ENCODE data around the gene TECPR1.

Gene TECPR1

GRCh38 chr7:98214811-98215321, 37.2 kb downstream of the TECPR1 start:
- no peak for DNase-seq
- in situ Hi-C loops (cut with MboI; ENCODE audit: low pct_unique_long_range_greater_than_20kb, low sequenced_read_pairs): no loop called here

GRCh38 chr7:98213888-98214810, 37.9 kb downstream of the TECPR1 start:
- no peak for DNase-seq
- in situ Hi-C loops (cut with MboI; ENCODE audit: low pct_unique_long_range_greater_than_20kb, low sequenced_read_pairs): no loop called here

DNA sequence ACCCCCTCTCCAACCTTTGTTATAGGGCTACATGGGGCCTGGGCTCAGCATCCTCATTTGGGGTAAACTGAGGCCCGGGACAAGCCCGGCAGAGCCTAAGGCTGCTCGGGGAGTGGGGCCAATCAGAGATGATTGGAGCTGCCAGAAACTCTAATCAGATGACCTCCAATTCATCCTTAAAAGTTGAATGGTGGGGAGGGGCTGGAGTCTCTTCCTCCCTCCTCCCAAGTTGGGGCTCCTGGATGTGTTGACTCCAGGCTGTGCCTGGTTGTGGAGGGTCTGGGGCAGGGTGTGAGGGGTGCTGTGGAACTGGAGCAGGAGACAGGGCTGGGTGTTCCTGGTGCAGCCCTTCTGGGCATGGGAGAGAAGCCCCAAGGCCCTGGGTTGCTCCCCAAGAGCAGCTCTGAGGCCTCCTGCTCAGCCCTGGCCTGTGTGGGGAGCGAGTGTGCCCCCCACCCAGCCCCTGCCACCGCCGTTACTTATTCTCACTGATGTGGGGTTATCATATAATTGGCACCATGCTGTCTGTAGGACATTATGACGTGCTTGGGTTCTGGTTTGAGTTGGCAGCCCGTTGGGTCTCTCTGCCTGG, 38.6 kb downstream of the TECPR1 start:
- in situ Hi-C loops (cut with MboI; ENCODE audit: low pct_unique_long_range_greater_than_20kb, low sequenced_read_pairs): no loop called here

DNA sequence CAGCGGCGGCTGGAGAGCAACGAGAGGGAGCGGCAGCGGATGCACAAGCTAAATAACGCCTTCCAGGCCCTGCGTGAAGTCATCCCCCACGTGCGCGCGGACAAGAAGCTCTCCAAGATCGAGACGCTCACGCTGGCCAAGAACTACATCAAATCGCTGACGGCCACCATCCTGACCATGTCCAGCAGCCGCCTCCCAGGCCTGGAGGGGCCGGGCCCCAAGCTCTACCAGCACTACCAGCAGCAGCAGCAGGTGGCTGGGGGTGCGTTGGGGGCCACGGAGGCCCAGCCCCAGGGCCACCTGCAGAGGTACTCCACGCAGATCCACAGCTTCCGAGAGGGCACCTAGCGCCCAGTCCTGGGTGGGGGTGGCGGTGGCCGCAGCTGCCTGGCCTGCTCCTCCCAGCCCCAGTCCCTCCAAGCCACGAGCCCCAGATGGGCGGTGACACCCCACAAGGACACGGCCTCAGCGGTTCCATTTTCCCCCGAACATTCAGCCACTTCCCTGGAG, 39.4 kb downstream of the TECPR1 start:
- DNase-seq: no peak
- in situ Hi-C loops (cut with MboI; ENCODE audit: low pct_unique_long_range_greater_than_20kb, low sequenced_read_pairs): no loop called here

More for the DNA sequence above, 38.6 kb downstream of the TECPR1 start:
- DNase-seq: no peak

GRCh38 chr7:98211676-98212531, 40.1 kb downstream of the TECPR1 start:
- no peak for DNase-seq
- in situ Hi-C loops (cut with MboI; ENCODE audit: low pct_unique_long_range_greater_than_20kb, low sequenced_read_pairs): no loop called here

DNA sequence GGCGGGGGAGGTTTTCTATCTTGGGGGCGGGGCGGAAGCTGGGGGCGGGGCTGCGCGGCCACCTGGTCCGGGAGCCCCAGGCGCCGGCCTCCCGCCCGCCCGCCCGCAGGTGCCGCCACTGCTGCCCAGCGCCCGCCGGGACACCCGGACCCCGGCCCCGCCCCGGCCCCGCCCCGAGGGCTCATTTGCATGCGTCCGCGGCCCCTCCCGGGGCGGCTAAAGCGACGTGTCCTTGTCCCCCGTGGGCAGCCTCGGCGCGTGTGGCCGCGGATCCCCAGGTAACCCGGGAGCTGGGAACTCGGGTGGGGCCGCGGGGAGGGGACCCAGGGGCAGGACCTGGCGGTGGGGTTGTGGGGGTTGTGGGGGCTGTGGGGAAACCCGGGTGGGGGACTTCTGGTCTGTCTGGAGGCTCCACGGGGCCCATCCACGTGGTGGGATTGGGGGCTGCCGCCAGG, 40.8 kb downstream of the TECPR1 start, which contains the start of gene BHLHA15:
TSS of gene BHLHA15 (plus strand) at position 219 of the 455 bp plus-strand sequence. CDS start 871 bp downstream, outside the sequence.
- in situ Hi-C loops (cut with MboI; ENCODE audit: low pct_unique_long_range_greater_than_20kb, low sequenced_read_pairs): no loop called here
- DNase-seq: no peak

DNA sequence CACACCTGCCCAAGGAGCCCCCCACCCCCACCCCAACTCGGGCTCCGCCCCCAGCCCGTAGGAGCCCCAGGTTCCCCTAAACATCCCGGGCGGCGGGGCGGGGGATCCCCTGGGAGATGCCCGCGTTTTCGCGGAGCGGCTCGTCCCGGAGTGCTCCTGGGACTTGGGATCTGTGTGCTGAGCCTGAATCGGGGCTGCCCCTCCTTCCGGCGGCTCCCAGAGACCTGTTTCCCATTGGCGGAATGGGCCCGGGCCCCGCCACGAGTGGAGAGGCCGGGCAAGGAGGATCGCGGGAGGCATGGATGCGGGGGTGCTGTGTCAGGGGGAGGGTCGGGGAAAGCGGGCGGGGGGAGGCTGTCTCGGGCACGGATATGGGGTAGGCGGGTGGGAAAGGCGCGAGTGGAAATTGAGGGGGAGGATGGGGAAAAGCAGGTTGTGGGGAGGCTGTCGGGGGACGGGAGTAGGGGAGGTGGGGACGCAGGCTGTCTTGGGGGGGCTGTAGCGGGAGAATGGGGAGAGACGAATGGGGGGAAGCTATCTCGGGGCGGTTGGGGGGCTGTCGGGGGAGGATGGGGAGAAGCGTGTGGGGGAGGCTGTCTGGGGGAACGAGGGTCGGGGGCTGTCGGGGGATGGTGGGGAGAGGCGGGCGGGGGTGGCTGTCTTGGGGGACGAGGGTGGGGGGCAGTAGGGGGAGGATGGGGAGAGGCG, 41.4 kb downstream of the TECPR1 start:
- DNase-seq: no peak
- in situ Hi-C loops (cut with MboI; ENCODE audit: low pct_unique_long_range_greater_than_20kb, low sequenced_read_pairs): no loop called here

DNA sequence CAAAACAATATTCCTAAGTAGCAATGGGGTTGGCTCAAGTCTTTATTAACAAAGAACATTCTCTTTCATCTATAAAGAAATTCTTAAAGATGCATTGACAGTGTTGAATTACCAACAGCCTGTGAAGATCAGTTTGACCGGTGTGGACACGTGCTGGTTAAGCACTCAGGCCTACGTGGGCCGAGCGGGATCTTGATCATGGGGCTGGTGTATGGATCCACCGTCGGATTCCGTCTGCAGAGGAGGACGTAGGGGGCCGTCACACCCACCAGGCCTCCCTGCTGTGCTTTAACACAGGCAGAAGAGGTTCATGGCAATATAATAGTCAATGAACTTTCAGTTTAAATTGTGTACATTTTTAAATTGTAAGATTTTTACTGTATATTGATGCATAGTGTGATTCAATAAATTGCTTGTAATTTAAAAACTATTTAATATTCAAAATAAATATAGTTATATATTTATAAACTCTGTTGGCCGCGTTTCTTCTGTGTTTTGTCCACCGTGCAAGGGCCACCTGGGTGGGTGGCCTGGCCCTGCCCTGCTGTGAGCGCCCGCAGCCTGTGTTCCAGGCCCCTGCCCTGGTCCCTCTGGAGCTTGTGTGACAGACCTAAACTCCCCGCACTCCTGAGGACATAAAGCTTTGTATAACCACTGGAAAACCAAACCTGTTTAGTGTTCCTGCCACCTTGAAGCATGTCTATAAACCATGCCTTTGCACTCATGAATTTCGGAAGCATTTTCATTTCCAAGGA, 42.7 kb downstream of the TECPR1 start:
- in situ Hi-C loops (cut with MboI; ENCODE audit: low pct_unique_long_range_greater_than_20kb, low sequenced_read_pairs): no loop called here
- no peak for DNase-seq

DNA sequence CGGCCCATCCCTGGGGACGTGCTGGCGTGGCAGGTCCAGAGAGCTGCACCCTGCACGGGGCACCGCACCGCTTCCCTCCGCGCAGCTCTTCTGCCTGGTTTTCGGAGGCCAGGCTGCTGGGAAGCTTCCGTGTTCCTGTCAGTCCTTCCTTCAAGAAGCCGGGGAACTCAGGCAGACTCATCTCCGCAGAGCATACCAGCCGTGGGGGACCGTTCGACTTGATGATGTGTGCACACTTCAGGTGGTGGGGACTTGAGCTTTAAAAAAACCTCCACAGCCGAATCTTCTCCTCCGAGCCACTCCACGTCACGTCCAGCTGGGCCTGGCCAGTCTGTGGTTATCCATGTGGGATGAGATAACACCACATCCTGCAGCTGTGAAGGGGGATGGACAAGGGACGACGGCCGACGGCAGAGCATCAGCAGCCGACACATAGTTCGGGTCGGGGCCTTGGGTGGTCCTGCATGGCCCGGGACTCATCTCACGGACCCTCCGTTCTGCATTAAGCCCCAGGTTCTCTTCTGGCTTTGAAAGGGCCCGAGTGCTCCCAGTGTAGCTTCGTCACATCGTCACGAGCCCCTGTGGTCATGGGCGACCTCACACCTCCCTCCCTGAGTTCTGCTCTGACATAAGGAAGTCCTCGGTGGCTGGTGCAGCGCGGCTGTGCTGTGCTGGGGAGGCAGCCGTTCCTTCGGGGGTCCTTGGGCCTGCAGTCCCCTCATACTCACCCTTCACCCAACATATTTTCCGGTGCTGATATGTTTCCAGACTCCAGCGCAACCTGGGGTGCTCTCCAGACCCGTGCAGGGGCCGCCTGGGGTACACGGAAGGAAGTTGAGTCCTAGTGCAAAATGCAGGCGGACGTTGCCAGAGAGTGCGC, 45.3 kb downstream of the TECPR1 start:
- in situ Hi-C loops (cut with MboI; ENCODE audit: low pct_unique_long_range_greater_than_20kb, low sequenced_read_pairs): no loop called here

GRCh38 chr7:98205162-98205845, 46.7 kb downstream of the TECPR1 start:
- in situ Hi-C loops (cut with MboI; ENCODE audit: low pct_unique_long_range_greater_than_20kb, low sequenced_read_pairs): no loop called here

More for the DNA sequence above, 45.3 kb downstream of the TECPR1 start:
- no peak for DNase-seq

GRCh38 chr7:98204670-98205069, 47.4 kb downstream of the TECPR1 start:
- in situ Hi-C loops (cut with MboI; ENCODE audit: low pct_unique_long_range_greater_than_20kb, low sequenced_read_pairs): no loop called here
- DNase-seq: no peak

More at GRCh38 chr7:98205162-98205845, 46.7 kb downstream of the TECPR1 start:
- DNase-seq: no peak

- no peak for DNase-seq
- in situ Hi-C loops (cut with MboI; ENCODE audit: low pct_unique_long_range_greater_than_20kb, low sequenced_read_pairs): no loop called here
Measured at GRCh38 chr7:98203964-98204605, 47.9 kb downstream of the TECPR1 start.

DNA sequence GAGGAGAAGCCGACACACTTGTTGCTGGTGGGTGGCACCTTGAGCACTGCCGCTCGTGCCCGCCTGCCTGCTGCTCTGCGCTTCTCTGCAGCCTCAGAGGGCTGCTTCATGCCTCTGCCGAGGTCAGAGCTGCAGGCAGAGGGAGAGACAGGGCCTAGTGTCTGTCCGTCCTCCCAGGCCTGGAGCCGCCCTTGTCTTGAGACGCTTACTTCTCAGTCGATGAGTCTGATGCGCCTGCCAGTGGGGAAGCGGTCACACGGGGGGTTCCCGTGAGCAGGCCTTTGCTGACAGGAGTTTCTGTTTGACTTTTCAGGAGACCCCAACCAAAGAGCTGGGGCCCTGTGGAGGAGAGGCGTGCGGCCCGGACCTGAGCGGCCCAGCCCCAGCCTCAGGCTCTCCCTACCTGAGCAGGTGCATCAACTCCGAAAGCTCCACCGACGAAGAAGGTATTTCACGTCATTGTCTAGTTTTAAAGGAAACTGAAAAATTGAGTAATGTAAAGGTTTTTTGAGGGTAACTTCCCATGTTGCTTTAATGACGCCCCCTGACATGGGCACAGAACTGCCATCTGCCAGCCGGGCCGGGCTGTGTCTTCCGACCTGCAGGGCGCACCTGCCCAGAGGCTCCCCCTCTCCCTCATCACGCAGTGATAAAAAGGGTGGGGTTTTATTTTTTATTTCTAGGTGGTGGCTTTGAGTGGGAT, 48.6 kb downstream of the TECPR1 start:
- DNase-seq: no peak
- in situ Hi-C loops (cut with MboI; ENCODE audit: low pct_unique_long_range_greater_than_20kb, low sequenced_read_pairs): no loop called here

GRCh38 chr7:98202367-98203195, 49.5 kb downstream of the TECPR1 start:
- in situ Hi-C loops (cut with MboI; ENCODE audit: low pct_unique_long_range_greater_than_20kb, low sequenced_read_pairs): no loop called here
- DNase-seq: peak; percentile 88

Measured in KBM-7 (cell line).